ENCODE data around the gene KIAA1614. TPM values are rescaled to one million over a fixed set of nuclear protein-coding genes. Genes with fewer than 3 reads are reported as not detected.
A peak's percentile ranks its signal among the peaks of the same experiment; 100 is the strongest.

Gene KIAA1614
- total RNA-seq, 1 donor from 2014 or later, result 2.9 TPM

DNA sequence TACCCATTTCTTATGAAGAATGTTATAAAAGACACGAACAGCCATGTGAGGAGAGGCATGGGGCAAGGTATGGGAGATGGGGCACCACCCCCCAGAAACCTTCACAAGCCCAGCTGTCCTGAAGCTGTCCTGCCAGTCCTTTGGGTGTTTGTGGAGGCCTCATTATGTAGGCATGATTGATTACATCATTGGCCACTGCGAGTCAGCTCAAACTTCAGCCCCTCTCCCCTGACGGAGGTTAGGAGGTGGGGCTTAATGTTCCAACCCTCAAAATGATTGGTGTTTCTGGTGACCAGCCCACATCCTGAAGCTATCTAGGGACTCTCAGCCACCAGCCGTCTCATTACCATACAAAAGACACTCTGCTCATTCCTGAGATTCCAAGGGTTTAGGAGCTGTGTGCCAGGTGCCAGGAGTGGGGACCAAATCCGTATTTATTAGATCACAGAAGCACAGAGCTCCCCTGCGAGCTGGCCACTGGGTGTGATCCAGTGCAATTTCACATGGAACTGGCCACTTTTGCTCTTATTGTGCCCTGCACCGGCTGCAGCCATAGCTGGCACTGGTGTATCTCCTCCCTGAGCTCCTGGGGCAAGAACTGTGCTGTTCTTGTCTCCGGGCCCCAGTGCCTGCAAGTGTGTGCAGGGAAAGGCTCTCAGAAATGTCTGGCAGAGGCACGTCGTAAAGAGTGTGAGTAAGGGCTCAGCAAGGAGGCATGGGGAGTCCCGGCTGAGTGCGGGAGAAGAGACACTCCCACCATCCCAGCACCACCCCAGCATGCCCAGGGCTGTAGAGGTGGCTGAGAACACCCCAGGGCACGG is 10.5 kb downstream of the KIAA1614 start:
- peak overlapping the region; percentile 65 for H3K4me3 Mint-ChIP-seq
- H3K36me3 Mint-ChIP-seq, result no peaks in the 10 kb centered on the region
- DNase-seq (ENCODE audit: extremely low spot score, unreplicated experiment), result no peak
- H3K9me3 Mint-ChIP-seq, result no peaks in the 10 kb centered on the region
- H3K4me1 Mint-ChIP-seq (ENCODE audit: unreplicated experiment), result peaks cover 42% of the 10 kb centered on the region
- peaks cover 4% of the 10 kb centered on the region for H3K27me3 Mint-ChIP-seq
- TF ChIP-seq, protein P1, sequence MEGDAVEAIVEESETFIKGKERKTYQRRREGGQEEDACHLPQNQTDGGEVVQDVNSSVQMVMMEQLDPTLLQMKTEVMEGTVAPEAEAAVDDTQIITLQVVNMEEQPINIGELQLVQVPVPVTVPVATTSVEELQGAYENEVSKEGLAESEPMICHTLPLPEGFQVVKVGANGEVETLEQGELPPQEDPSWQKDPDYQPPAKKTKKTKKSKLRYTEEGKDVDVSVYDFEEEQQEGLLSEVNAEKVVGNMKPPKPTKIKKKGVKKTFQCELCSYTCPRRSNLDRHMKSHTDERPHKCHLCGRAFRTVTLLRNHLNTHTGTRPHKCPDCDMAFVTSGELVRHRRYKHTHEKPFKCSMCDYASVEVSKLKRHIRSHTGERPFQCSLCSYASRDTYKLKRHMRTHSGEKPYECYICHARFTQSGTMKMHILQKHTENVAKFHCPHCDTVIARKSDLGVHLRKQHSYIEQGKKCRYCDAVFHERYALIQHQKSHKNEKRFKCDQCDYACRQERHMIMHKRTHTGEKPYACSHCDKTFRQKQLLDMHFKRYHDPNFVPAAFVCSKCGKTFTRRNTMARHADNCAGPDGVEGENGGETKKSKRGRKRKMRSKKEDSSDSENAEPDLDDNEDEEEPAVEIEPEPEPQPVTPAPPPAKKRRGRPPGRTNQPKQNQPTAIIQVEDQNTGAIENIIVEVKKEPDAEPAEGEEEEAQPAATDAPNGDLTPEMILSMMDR (conservative IDR thresholded peaks at IDR 0.05), result no peak
- peak overlapping the region; percentile 77 for H3K27ac Mint-ChIP-seq

DNA sequence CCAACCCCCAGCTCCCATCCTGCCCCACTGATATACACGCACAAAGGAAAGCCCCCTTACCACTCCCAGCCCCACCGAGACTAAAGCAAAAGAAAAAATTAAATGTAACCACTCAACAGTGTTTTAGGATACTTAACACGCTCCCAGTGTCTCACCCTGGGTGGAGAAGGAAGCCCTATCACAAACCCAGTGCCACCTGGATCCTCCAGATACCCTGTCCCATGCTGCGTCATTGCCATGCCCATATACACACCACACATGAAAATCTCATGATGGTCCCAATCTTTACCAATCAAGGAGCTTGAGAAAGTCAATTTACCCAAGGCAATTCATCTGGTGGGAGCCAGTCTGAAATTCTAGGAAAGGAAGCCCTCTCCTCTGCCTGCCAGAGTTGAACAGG is 11.2 kb downstream of the KIAA1614 start:
- no peaks in the 10 kb centered on the region for H3K9me3 Mint-ChIP-seq
- H3K36me3 Mint-ChIP-seq, result no peaks in the 10 kb centered on the region
- TF ChIP-seq, protein P1 (conservative IDR thresholded peaks at IDR 0.05), result no peak
- peak overlapping the region; percentile 7 for H3K4me3 Mint-ChIP-seq
- DNase-seq (ENCODE audit: extremely low spot score, unreplicated experiment), result no peak
- H3K4me1 Mint-ChIP-seq (ENCODE audit: unreplicated experiment), result peaks cover 47% of the 10 kb centered on the region
- peaks cover 4% of the 10 kb centered on the region for H3K27me3 Mint-ChIP-seq
- peak overlapping the region; percentile 77 for H3K27ac Mint-ChIP-seq

DNA sequence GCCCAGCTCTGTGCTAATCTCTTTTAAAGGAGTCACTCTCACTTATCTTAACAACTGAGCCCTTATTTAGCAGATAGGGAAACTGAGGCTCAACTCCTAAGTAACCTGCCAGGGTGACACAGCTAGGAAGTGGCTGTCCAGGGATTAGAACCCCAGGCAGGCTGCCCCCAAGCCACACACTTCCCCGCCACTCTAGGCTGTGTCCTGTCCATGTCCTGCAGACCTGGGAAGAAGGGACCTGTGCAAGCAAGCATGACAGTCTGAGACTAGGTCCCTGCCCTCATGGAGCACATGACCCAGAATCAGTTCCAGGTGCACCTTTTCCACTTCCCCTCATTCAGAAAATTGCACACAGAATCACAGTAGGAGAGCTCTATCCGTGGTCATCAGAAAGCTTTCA is 12.2 kb downstream of the KIAA1614 start:
- peaks cover 51% of the 10 kb centered on the region for H3K4me1 Mint-ChIP-seq (ENCODE audit: unreplicated experiment)
- H3K27me3 Mint-ChIP-seq, result peaks cover 7% of the 10 kb centered on the region
- H3K27ac Mint-ChIP-seq, result peak overlapping the region; percentile 5
- H3K36me3 Mint-ChIP-seq, result no peaks in the 10 kb centered on the region
- no peaks in the 10 kb centered on the region for H3K9me3 Mint-ChIP-seq
- no peak for DNase-seq (ENCODE audit: extremely low spot score, unreplicated experiment)
- H3K4me3 Mint-ChIP-seq, result no peak overlapping the region
- TF ChIP-seq, protein P1 (conservative IDR thresholded peaks at IDR 0.05), result no peak

DNA sequence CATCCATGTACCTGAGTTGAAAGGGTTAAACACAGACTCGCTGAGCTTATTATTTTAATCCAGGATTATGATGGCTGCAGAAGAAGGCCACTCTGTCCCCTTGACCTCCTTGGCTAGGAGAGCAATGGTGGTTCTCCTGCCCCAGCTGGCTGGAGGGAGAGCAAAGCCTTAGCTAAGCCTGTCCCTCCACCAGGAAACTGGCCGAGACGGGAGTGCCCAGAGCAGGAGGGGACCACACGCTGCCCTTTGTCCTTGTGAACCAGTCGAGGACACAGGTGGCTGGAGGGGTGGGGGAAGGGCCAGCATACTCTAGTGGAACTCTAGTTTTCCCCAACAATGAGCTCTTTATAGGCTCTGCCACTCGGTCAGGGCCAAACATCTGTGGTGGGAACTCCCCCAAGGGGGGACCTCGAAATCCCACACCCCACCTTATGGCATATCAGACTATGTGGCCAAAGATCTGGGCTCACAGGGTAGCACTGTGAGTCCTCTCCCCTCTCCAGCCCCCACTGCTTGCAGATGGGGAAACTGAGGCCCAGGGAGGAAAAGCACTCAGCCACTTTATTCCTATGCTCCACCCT is 12.9 kb downstream of the KIAA1614 start:
- H3K9me3 Mint-ChIP-seq, result no peaks in the 10 kb centered on the region
- no peak for DNase-seq (ENCODE audit: extremely low spot score, unreplicated experiment)
- peak overlapping the region; percentile 5 for H3K27ac Mint-ChIP-seq
- H3K27me3 Mint-ChIP-seq, result peaks cover 7% of the 10 kb centered on the region
- peaks cover 54% of the 10 kb centered on the region for H3K4me1 Mint-ChIP-seq (ENCODE audit: unreplicated experiment)
- TF ChIP-seq, protein P1 (conservative IDR thresholded peaks at IDR 0.05), result no peak
- H3K4me3 Mint-ChIP-seq, result no peak overlapping the region
- H3K36me3 Mint-ChIP-seq, result no peaks in the 10 kb centered on the region

DNA sequence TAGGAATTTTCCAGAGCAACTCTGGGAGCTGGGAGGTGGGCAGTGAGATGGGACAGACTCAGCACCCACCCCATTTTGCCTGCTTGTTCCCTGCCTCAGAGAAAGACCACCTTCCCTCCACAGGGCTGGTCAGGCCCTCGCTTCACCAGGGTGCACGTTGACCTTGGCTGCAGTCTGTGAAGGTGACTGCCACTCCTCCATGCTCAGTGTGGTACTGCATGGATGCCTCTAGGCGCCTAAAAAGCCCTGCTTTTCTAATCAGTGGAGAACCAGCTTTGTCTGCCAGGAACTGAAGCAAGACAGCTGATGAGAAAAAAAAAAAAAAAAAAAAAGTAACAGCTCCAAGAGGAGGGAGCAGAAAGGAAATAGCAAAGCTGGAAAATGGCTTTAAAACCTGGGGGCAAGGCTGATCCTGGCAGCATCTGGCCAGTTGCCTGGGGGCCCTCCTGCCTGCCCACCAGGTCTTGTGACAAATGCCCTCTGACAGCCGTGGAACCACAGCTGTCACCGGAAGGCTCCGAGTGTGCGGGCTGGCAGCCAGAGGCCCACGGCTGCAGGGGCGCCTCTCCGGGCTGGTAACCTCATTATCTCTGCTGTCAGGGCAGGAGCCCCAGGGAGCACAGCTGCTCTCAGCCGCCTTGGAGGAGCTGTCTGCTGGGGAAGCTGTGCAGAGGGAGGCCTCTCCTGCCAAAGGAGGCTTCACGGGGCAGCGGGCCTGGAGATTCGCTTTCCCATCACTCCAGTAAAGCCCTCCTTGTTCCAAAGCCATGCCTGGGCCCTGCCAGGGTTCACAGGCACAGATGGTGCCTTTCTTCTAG is 13.7 kb downstream of the KIAA1614 start:
- Mint-ChIP-seq H3K9me3 (no peaks in the 10 kb centered on the region), H3K27me3 (peaks cover 7% of the 10 kb centered on the region), H3K4me3 (no peak overlapping the region), H3K4me1 (ENCODE audit: unreplicated experiment) (peaks cover 60% of the 10 kb centered on the region), H3K27ac (peak overlapping the region; percentile 16), H3K36me3 (no peaks in the 10 kb centered on the region)
- TF ChIP-seq, protein P1 (conservative IDR thresholded peaks at IDR 0.05), result no peak
- no peak for DNase-seq (ENCODE audit: extremely low spot score, unreplicated experiment)
